ENCODE measurements around the gene RAB31. TPM values are rescaled to one million over a fixed set of nuclear protein-coding genes. Genes with fewer than 3 reads are reported as not detected.

RAB31 gene
- total and polyA plus RNA-seq, 8 donors, result 1.4 to 28.2 (median 4.5) TPM

GRCh38 chr18:9679125-9679524 lies 29.0 kb upstream of the RAB31 start:
- Histone ChIP-seq H3K36me3 (no peaks in the 10 kb centered on the region), H3K27ac (no peak overlapping the region), H3K4me3 (no peak overlapping the region), H3K9me3 (no peaks in the 10 kb centered on the region), H3K4me1 (peaks cover 0 to 3% (median 0%) of the 10 kb centered on the region in 3 donors), H3K27me3 (peaks cover 0 to 5% (median 0%) of the 10 kb centered on the region in 4 donors)
- intact Hi-C loops (cut with DNase I), result no loop called here
- WGBS, 2 donors, result 88 to 90% methylated on average over 17 of the region's 17 CpGs
- no peak for FAIRE-seq
- TF ChIP-seq CTCF (IDR thresholded peaks at IDR 0.05), result no peak
- ATAC-seq, result no peak
- DNase-seq, result no peak

GRCh38 chr18:9681217-9681616 lies 26.9 kb upstream of the RAB31 start:
- 70 to 86% methylated on average over 1 of the region's 1 CpG for WGBS, 2 donors
- intact Hi-C loops (cut with DNase I), result no loop called here
- no peaks in the 10 kb centered on the region for H3K4me1 ChIP-seq
- TF ChIP-seq CTCF (IDR thresholded peaks at IDR 0.05), result no peak
- ATAC-seq (no peak), DNase-seq (no peak), FAIRE-seq (no peak)
- no peaks in the 10 kb centered on the region for H3K36me3 ChIP-seq
- H3K4me3 ChIP-seq, result no peak overlapping the region
- no peak overlapping the region for H3K27ac ChIP-seq
- H3K9me3 ChIP-seq, result no peaks in the 10 kb centered on the region
- peaks cover 0 to 5% (median 0%) of the 10 kb centered on the region in 4 donors for H3K27me3 ChIP-seq

- no peak for FAIRE-seq
- WGBS, 2 donors, result 95 to 98% methylated on average over 1 of the region's 1 CpG
Measured at GRCh38 chr18:9682572-9682971, 25.5 kb upstream of the RAB31 start.

GRCh38 chr18:9683418-9684396 lies 24.4 kb upstream of the RAB31 start:
- peak in 3 of 4 donors; percentile 61 to 83 (median 79) for ATAC-seq
- no peaks in the 10 kb centered on the region for H3K4me1 ChIP-seq
- DNase-seq, result peak in 1 of 6 donors; percentile 28
- H3K27ac ChIP-seq, result peak overlapping the region in 1 of 4 donors; percentile 41
- WGBS, 2 donors, result 63 to 72% methylated on average over 9 of the region's 9 CpGs
- no peak for TF ChIP-seq CTCF (IDR thresholded peaks at IDR 0.05)
- H3K27me3 ChIP-seq, result peaks cover 0 to 5% (median 0%) of the 10 kb centered on the region in 4 donors
- intact Hi-C loops (cut with DNase I), result no loop called here
- no peak overlapping the region for H3K4me3 ChIP-seq
- no peaks in the 10 kb centered on the region for H3K9me3 ChIP-seq
- FAIRE-seq, result no peak
- no peaks in the 10 kb centered on the region for H3K36me3 ChIP-seq

More at GRCh38 chr18:9682572-9682971, 25.5 kb upstream of the RAB31 start:
- Histone ChIP-seq H3K9me3 (no peaks in the 10 kb centered on the region), H3K27ac (no peak overlapping the region), H3K4me3 (no peak overlapping the region), H3K27me3 (peaks cover 0 to 5% (median 0%) of the 10 kb centered on the region in 4 donors), H3K36me3 (no peaks in the 10 kb centered on the region), H3K4me1 (no peaks in the 10 kb centered on the region)
- TF ChIP-seq CTCF (IDR thresholded peaks at IDR 0.05), result no peak
- intact Hi-C loops (cut with DNase I), result no loop called here
- no peak for DNase-seq
- no peak for ATAC-seq

Measured in pancreas (tissue), 10 donors.